Keratinocyte (primary cell): ENCODE data around the gene SLC41A3.

ENCODE experiments used
- CTCF ChIP-seq, 3 experiments: IDR thresholded peaks in 1 of 3; conservative IDR thresholded peaks in 1 of 3; optimal IDR thresholded peaks in 1 of 3; 2 replicates in 2 of 3; 3 replicates in 1 of 3; pipeline versions ENCODE3 to v1.5.1; 2011; ENCODE audit warnings: low read length in 3 of 3, mild to moderate bottlenecking in 3 of 3, moderate library complexity in 2 of 3, control low read depth in 1 of 3, inconsistent platforms in 1 of 3; ENCODE audit not compliant: insufficient read depth in 2 of 3; ENCODE audit errors: extremely low read depth in 1 of 3
- EZH2 ChIP-seq: IDR thresholded peaks from one replicate; pipeline ENCODE4 v1.6.1; 2012; ENCODE audit warnings: inconsistent platforms, mild to moderate bottlenecking, low read length, moderate library complexity

- no peak for TF ChIP-seq CTCF (optimal IDR thresholded peaks at IDR 0.05 in 1 of 3, IDR thresholded peaks at IDR 0.05 in 1 of 3, conservative IDR thresholded peaks at IDR 0.05 in 1 of 3; ENCODE audit: extremely low read depth in 1 of 3, insufficient read depth in 2 of 3, low read length in 3 of 3)
- TF ChIP-seq EZH2, result no peak
Measured at GRCh38 chr3:126126286-126126685, 42.4 kb upstream of the SLC41A3 start.
